Measurements from ENCODE around the gene HS2ST1. TPM values are rescaled to one million over a fixed set of nuclear protein-coding genes. Genes with fewer than 3 reads are reported as not detected.
A peak's percentile ranks its signal among the peaks of the same experiment; 100 is the strongest.

HS2ST1 gene
- total and polyA plus RNA-seq, 2 donors (not counting 3 experiments of a cell fraction or from before 2014, with no cell fraction given), result 5.5 to 31.2 TPM

DNA sequence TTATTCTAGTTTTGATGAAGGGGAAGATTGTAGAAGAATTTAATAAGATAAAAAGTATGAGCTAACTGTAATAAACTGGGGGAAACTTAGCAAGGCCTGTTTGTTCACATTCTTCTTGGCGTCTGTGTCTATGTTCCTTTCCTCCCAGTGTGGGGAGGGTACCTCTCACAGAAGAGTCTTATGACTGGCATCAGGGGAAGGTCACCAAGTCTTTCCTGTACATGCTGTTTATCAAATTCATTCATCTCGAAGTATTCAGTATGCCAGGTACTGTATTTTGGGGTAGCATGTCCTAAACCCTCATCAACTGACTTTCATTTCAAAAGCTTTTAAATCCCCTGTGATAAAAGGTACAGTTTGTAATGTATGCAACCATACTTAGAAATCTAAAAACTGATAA, 78.4 kb downstream of the HS2ST1 start:
- intact Hi-C loops (cut with micrococcal nuclease) (no loop called here), dilution Hi-C loops (cut with MboI; ENCODE audit: extremely low pct_ligation_motif_present, low sequenced_read_pairs) (no loop called here)
- Histone ChIP-seq H3K9me1 (replicated peaks; ENCODE audit: control insufficient read depth, extremely low read depth, insufficient read depth, low read length) (no peaks in the 10 kb centered on the region), H3K9ac (replicated peaks; ENCODE audit: extremely low read depth, insufficient read depth, low read length) (no peak overlapping the region), H3K4me2 (ENCODE audit: insufficient read depth, low read length) (no peak overlapping the region), H3K79me2 (ENCODE audit: control insufficient read depth, insufficient read depth, low read length) (no peaks in the 10 kb centered on the region), H3K27me3 (ENCODE audit: control insufficient read depth in 2 of 2, insufficient read depth in 2 of 2, low read length in 2 of 2) (no peaks in the 10 kb centered on the region), H3K4me3 (replicated peaks in 1 of 3; ENCODE audit: insufficient read depth in 1 of 3, low read depth in 1 of 3, low read length in 3 of 3) (no peak overlapping the region), H3K4me1 (ENCODE audit: control insufficient read depth, extremely low read depth, insufficient read depth, low read length) (peaks cover 10% of the 10 kb centered on the region), H3K27ac (ENCODE audit: insufficient read depth, low read depth, low read length) (no peak overlapping the region), H4K20me1 (replicated peaks; ENCODE audit: control insufficient read depth, extremely low read depth, insufficient read depth, low read length) (no peaks in the 10 kb centered on the region), H3K36me3 (ENCODE audit: control insufficient read depth in 2 of 2, extremely low read depth in 1 of 2, insufficient read depth in 2 of 2, low read length in 2 of 2) (no peaks in the 10 kb centered on the region), H3K9me3 (replicated peaks; ENCODE audit: control insufficient read depth, insufficient read depth, low read length) (no peaks in the 10 kb centered on the region), H2AFZ (ENCODE audit: low read depth, low read length) (no peak overlapping the region)
- DNase-seq (ENCODE audit: low read depth, low spot score), result peak; percentile 41
- CTCF ChIA-PET, result interaction anchor here (1.2 to 3.6 kb wide), 6 partner anchors 9 to 219 kb away, joined by 3 to 15 read pairs (median 4); no protein-coding TSS in a partner anchor
- FAIRE-seq, result no peak
- POLR2A ChIA-PET, result no interaction called here
- TF ChIP-seq JUN (IDR thresholded peaks at IDR 0.05; ENCODE audit: borderline replicate concordance, insufficient read depth, insufficient read length, low read depth) (no peak), MYC (IDR thresholded peaks at IDR 0.05; ENCODE audit: low read depth, low read length) (no peak), EZH2 (IDR thresholded peaks at IDR 0.05; ENCODE audit: borderline replicate concordance, low read depth, low read length, severe bottlenecking) (no peak), POLR2A (IDR thresholded peaks at IDR 0.05; ENCODE audit: low read depth, low read length) (no peak), POLR2AphosphoS5 (IDR thresholded peaks at IDR 0.05; ENCODE audit: insufficient read depth, low read depth, low read length) (no peak)
- TF ChIP-seq, protein P1, sequence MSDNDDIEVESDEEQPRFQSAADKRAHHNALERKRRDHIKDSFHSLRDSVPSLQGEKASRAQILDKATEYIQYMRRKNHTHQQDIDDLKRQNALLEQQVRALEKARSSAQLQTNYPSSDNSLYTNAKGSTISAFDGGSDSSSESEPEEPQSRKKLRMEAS (IDR thresholded peaks at IDR 0.05; ENCODE audit: insufficient read depth, insufficient read length), result no peak
- BruUV-seq (replicated peaks), result no TSS peak

DNA sequence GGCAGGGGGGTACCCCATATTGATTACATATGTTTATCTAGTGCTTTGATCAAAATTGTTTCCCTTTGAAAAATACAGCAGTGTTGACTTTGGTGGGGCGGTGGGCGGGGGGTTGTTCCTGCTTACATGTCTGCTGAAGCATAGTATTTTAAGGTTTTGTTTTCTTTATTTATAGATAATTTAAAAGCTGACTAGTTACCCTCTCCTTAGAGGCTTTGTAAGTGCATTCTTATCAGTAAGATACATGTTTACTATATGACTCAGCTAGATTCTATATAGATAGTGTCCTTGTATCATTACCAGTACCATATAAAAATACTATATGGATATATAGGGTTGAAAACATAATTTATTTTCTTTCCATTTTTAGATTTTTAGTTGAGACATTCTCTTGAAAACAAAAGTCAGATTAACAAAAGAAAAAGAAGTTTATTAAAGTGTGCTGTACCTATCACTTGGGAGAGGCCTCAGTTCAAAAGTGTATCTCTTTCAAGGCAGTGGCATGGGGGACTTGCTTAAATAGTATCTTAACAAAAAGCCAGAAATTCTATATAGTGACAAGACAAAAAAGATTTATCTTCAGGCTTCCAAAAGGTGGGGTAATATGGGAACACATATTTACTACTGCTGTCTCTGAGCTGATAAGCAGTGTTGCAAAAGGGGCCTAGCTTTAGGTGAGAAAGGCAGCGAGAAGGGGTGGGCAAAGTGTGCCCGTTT, 79.0 kb downstream of the HS2ST1 start:
- H3K27ac ChIP-seq (ENCODE audit: insufficient read depth, low read depth, low read length), result no peak overlapping the region
- DNase-seq (ENCODE audit: low read depth, low spot score) (peak; percentile 15), FAIRE-seq (no peak)
- no TSS peak for BruUV-seq (replicated peaks)
- H3K9me1 ChIP-seq (replicated peaks; ENCODE audit: control insufficient read depth, extremely low read depth, insufficient read depth, low read length), result no peaks in the 10 kb centered on the region
- H3K4me1 ChIP-seq (ENCODE audit: control insufficient read depth, extremely low read depth, insufficient read depth, low read length), result peaks cover 10% of the 10 kb centered on the region
- ChIA-PET CTCF (interaction anchor here (1.2 to 3.6 kb wide), 6 partner anchors 9 to 219 kb away, joined by 3 to 15 read pairs (median 4); no protein-coding TSS in a partner anchor), POLR2A (no interaction called here)
- dilution Hi-C loops (cut with MboI; ENCODE audit: extremely low pct_ligation_motif_present, low sequenced_read_pairs) (no loop called here), intact Hi-C loops (cut with micrococcal nuclease) (no loop called here)
- no peaks in the 10 kb centered on the region for H3K36me3 ChIP-seq (ENCODE audit: control insufficient read depth in 2 of 2, extremely low read depth in 1 of 2, insufficient read depth in 2 of 2, low read length in 2 of 2)
- no peak overlapping the region for H3K4me3 ChIP-seq (replicated peaks in 1 of 3; ENCODE audit: insufficient read depth in 1 of 3, low read depth in 1 of 3, low read length in 3 of 3)
- no peak overlapping the region for H3K4me2 ChIP-seq (ENCODE audit: insufficient read depth, low read length)
- no peaks in the 10 kb centered on the region for H3K79me2 ChIP-seq (ENCODE audit: control insufficient read depth, insufficient read depth, low read length)
- H3K9ac ChIP-seq (replicated peaks; ENCODE audit: extremely low read depth, insufficient read depth, low read length), result no peak overlapping the region
- no peaks in the 10 kb centered on the region for H3K27me3 ChIP-seq (ENCODE audit: control insufficient read depth in 2 of 2, insufficient read depth in 2 of 2, low read length in 2 of 2)
- H2AFZ ChIP-seq (ENCODE audit: low read depth, low read length), result no peak overlapping the region
- TF ChIP-seq POLR2A (IDR thresholded peaks at IDR 0.05; ENCODE audit: low read depth, low read length), result no peak
- peak; percentile 38 for TF ChIP-seq FOS (IDR thresholded peaks at IDR 0.05; ENCODE audit: borderline replicate concordance, insufficient read depth, low read length)
- no peak for TF ChIP-seq JUN (IDR thresholded peaks at IDR 0.05; ENCODE audit: borderline replicate concordance, insufficient read depth, insufficient read length, low read depth)
- TF ChIP-seq POLR2AphosphoS5 (IDR thresholded peaks at IDR 0.05; ENCODE audit: insufficient read depth, low read depth, low read length), result no peak
- TF ChIP-seq GATA2 (IDR thresholded peaks at IDR 0.05; ENCODE audit: insufficient read depth, insufficient read length, low read depth, low read length), result peak; percentile 71
- no peaks in the 10 kb centered on the region for H4K20me1 ChIP-seq (replicated peaks; ENCODE audit: control insufficient read depth, extremely low read depth, insufficient read depth, low read length)
- H3K9me3 ChIP-seq (replicated peaks; ENCODE audit: control insufficient read depth, insufficient read depth, low read length), result no peaks in the 10 kb centered on the region
